Skin of body (tissue), 2 donors: ENCODE measurements around the gene SH2D7. TPM values are rescaled to one million over a fixed set of nuclear protein-coding genes. Genes with fewer than 3 reads are reported as not detected.

Source experiments
- DNase-seq: peaks from one replicate; lab custom pipeline; 2025; lab: John Stamatoyannopoulos, UW
- total RNA-seq: library from RNA; depleted of rRNA; stranded (reverse); fragments of >200 nt; gene quantifications from one replicate; pipeline ENCODE4 v1.2.3, GENCODE V29; 2014

The SH2D7 gene
- total RNA-seq, 1 donor from 2014 or later, result not detected

DNA sequence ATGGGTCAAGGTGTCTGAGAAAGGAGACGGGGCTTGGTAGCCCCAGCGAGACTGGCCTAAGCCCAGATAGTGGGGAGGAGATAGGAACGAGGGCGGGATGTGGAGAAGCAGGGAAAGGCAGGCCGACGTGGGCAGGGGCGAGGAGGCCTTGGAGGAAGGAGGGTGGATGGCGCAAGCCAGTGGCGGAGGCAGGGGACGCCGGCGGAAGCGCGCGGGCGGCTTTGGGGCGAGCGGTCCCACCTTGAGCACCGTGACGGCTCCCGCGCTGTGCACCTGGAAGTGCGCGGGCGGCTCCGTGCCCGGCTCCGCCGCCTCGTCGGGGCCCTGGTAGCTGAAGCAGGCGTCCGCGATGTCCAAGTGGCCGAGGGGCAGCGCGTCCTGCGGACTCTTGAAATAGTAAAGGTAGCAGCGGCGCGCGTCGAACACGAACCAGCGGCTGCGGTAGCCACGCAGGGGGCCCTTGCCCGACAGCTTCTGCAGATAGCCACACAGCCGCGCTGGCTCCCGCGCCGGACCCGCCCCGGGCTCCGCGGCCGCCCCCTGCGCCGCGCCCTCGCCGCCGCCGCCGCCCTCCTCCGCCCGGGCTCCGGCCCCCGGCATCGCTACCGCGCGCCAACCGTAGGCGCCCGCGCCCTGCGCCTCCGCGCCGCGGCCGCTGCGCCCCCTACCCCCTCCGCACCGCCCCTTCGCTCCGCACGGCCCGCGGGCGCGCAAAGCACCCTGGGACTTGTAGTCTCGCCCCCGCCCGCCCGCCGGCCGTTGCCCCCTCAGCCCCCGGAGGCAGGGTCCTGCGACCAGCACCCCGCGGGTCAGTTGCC is 15.1 kb upstream of the SH2D7 start, which contains the start of gene TBC1D2B:
Gene TBC1D2B (minus strand): TSS at position 659 of the 818 bp plus-strand sequence. CDS start 59 bp downstream, at position 600.
- peak; percentile 36 for DNase-seq

DNA sequence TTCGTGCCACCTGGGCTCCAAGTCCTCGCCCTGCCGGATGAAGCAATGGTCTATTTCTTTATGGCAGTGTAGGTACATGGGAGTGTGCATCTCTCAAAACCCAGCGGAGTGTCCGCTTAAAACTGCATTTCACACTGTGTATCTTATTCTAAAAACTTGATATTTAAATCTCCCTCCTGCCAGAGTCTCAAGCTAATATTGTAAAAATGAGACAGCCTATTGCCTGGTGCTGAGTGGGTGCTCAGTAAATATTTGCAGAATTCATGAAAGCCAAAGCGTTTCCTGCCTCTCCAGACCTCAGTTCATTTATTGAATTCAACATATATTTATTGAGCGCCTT is 14.5 kb upstream of the SH2D7 start:
- no peak for DNase-seq

DNA sequence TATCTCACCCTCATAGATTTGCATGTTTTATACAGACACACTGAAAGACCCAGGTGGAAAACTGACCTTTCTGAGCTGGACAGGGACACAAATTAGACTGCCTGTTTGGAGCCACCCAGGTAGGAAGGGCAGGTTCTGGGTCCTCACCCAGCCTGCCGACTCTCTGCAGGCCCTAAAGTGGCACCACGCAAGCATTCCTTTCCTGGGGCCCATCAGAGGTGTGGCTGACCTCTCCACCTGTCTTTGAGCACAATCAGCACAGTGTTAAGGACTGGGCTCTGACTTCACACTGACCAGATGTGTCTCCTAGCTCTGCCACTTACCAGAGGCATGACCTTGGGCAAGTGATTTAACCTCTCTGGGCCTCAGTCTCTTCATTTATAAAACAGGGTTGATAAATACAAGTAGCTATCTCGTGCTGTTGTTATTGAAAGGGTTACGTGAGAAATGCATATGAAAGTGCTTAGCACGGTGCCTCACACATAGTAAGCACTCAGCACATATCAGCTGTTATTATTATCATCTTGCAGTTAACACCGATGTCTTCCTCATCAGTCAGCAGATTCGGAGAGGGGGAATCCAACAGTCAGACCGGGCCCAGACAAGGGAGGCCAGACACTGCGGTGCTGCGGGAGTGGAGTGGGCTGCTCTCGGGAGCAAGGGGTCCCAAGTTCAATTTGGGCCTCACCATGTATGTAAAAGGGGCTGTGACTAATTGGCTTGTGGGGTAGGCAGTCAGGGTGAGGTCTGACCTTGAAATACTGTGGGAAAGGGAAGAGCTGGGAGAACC is 12.9 kb upstream of the SH2D7 start:
- no peak for DNase-seq

DNA sequence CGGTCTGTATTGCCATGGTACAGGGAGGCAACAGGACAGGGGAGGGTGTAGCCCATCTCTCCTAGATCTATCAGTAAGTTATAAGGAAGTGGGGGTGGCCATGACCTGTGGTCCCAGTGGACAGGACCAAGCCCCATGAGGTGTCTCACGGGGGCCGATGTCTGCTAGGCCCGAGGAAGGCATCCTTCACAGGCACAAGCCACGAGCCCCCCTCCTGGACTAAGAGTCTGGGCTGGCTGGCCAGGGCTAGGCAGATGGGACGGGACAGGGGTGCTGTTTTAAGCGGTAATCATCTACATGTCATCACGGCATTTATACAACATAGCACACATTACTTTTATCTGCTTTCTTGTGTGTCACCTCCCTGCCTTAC is 12.3 kb upstream of the SH2D7 start:
- DNase-seq, result no peak

DNA sequence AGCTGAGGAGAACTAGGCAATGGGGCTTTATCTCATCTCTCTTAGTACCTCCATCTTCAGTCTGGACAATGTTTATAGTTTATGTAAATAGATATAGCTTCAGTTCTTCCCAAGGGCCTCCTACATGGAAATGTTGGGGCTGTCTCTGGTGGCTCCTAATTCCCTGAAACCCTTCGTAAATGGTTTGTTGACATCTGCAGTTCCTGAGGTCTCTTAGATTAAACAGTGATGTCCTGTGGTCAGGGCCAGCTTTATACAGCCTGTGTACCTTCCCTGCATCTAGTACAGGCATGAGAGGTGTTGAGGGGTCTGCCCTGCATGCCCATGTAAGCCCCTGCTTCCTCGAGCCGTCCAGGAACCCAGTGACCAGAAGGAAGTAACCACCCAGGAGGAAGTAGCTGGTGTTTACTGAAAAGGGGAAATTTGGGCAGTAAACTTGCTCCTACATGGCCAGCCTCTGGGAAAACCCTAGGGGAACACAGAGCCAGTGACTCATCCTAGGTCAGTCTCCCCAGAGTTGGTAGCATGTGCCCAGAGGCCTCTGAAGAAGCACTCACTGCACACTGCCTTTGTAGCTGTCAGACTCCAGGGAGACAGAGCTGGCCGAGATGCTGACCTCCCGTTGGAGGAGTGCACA is 10.1 kb upstream of the SH2D7 start:
- DNase-seq, result no peak

DNA sequence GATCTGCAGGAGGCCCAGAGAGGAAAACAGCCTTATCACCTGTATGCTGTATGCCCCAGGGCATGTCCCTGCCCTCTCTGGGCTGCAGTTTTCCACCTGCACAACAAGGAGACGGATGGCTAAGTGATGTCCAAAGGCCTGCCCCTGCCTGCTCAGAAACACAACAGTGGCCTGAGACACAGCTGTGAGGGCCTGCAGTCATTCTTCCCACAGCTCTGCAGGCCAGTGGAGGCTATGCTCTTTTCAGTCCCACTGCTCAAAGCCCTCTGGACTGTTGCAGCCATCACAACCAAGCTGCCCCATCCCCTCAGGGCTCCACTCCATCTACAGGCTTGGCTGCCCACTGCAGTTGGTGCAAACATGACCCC is 9.6 kb upstream of the SH2D7 start:
- DNase-seq, result no peak

DNA sequence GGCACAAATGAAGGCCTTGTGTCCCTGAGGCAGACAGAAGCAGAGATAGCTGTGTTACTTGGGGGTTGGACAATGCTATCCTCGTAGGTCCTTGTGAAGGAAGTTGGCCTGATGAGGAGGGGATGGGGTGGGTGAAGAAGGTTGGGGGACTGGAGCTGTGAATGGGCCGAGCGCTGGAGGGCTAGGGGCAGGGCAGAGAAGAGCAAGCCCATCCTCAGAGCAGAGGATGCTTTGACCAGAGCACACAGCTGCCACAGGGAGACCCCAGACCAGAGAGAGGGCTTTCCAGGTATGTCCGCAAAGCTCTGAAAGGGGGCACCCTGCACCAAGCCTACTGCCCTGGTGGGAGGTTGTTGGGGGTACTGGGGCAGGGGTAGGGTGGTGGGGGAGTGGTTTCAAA is 9.2 kb upstream of the SH2D7 start:
- DNase-seq, result no peak

DNA sequence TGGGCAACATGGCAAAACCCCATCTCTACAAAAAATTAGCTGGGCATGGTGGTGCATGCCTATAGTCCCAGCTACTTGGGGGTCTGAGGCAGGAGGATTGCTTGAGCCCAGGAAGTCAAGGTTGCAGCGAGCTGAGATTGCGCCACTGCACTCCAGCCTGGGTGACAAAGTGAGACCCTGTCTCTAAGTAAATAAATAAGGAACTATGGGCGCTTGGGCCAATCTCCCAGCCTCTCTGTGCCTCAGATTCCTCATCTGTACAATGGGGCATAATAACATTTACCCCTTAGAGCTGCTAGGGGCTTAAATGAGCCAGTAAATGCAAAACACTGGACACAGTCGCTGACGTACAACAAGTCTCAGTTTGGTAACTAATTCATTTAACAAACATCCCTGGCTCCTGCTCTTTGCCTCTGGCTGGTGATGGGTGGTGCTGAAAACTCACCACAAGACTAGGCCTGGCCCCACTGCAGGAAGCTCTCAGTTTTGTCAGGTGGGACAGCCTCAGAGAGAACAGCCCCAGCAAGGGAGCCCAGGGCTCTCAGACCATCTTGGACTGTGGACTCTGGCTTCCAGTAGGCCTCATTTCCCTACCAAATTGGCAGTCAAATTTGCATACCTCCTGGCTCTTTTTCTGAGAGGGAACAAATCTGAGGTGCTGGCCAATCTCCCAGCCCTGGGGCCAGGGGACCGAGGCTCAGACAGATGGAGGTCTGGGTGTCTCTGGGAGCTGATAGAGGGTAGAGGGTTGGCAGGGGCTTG is 8.5 kb upstream of the SH2D7 start:
- DNase-seq, result no peak

DNA sequence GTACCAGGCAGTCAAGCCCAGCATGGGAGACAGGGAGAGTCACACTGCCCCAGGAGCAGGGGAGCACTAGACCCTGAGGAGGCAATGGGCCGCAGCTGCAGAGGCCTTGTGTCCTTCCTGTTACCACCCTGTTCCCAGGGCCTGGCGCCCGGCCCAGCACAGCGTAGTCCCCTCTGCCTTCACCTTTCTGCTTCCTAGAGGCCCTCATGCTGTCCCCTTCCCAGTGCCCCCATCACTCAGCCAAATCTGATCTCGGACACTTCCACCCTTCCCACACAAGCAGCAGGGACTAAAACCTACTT is 8.0 kb upstream of the SH2D7 start:
- DNase-seq, result no peak

DNA sequence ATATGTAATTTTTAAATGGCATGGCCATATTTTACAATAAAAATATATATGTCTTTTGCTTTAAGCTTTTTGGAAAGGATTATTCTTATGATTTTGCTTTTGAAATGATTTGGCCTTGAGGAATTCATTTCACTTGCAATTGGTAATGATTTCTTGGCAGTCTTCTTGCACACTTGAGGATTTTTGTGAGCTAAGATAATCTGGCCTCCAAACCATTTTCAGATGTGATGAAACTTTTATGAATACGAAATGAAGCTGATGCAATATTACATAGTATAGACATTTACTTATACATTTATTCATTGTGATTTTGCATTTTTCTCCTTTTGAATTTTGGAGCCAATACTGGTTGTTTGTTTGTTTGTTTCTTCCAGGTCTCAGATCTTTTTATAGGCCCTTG is 6.4 kb upstream of the SH2D7 start:
- DNase-seq, result peak; percentile 94

DNA sequence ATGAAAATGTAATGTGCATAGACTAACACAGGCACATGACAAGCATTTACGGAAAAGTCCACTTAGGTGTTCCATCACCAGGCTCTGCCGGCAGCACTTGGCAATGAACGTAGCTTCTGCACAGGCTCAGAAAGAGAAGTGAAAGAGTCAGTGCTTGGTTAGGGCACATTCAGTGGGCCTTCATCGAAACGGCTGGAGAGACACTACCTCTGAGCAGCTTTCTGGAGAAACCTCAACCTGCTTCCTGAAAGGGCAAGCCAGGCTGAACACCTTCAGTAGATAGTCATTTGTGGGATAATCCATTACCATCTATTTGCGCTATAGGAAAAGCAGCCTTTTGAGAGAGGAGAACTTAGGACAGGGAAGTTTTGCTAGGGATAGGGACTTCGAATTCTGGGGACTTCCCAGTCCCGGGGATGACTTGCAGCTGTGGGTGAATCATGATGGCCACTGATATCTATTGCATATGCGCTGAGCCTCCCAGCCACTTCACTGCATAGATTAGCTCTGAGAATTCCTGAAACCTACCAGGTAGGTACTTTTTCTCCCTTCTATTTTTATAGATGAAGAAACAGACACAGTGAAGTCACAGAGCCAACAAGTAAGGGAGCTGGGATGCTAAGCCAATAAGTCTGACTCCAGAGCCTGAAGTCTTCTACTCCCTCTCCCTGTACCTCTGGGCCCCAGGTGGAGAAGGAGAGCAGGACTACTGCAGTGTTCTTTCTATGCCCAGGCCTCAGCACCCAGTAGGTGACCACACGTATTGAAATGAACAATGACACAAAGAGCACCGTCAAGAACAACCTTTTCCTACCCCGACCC is 4.2 kb upstream of the SH2D7 start:
- no peak for DNase-seq

DNA sequence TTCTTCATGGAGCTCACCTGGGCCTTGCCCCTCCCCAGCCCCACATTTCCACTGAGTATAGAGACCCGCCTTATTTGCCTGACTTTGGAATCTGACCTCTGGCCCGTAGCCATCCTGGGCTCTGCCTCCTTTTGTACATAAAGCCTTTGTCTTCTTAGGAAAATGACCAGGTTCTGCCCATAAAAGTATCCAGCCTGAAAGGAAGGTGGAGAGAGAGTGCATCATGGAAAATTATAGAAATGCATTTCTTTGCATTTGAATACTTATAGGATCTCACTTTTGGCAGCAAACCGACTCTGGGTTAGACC is 3.6 kb upstream of the SH2D7 start:
- DNase-seq, result no peak

DNA sequence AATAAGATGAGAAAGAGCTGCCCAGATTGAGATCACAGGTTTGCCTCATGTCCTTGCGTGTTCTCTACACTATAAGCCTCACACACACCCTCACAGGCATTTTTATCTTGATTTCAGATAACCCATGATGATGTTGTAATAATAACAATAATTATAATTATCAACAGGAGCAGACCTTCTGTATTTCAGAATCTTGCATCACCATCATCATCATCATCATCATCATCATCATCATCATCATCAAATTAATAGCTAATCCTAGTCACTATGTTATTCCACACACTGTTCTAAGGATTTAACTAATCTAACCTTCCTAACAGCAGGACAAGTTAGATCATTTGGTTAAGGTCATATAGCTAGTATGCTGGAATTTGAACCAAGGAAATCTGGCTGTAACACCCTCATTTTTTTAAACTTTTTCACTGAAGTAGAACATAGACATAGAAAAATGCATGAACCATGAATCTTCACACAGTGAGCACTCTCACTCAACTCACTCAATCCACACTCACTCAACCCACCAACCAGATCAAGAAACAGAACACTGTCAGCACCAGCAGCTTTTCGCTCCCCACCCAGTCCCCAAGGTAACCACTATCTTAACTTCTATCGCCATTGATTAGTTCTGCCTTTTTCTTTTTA is 1.8 kb upstream of the SH2D7 start:
- DNase-seq, result no peak

DNA sequence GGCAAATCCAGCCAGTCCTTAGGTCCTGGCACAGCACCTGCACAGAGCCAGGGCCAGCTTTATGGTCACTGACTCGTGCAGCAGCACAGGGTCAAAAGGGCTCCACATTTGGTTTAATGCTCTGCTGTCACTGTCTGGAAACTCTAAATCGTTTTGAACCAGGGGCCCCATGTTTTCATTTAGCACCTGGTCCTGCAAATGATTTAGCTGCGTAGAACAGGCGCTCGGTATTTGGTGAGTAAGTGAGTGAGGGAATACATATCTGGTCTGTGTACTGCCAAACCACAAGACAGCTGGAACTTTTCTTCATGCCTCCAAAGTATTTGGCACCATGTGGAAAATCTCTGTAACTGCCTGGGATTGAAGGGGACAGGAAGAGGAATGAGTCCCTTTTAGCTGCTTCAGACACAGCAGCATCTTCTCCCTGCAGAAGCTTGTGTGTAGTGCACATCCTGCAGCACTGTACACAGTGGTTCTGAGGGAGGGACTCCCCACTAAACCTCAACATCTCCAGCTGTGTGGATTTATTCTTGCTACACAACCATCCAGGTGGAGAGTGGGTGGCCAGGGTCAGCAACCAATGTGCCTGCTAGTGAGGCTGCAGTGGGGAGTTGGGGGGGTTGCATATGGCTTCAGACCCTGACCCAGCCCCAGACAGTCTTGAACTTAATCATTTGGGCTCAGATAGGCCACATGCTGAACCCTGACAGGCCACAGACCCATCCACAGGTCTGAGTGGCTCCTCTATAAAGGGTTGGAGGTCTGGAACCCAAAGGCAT is 1.1 kb downstream of the SH2D7 start:
- peak; percentile 94 for DNase-seq

DNA sequence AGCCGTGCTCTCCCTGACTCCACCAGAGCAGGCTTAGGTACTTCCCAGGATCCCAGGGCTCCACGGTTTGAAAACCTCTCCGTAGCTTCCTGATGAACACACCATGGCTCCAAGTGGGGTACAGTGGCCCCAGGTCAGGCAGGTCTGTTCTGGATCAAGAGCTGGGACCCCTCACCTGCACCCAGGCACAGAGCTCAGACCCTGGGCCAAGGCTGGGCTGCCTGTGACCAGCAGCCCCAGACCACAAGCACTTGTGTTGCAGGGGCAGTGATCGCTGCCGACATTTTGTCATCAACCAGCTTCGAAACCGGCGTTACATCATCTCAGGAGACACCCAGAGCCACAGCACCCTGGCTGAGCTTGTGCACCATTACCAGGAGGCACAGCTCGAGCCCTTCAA is 5.3 kb downstream of the SH2D7 start:
- no peak for DNase-seq

DNA sequence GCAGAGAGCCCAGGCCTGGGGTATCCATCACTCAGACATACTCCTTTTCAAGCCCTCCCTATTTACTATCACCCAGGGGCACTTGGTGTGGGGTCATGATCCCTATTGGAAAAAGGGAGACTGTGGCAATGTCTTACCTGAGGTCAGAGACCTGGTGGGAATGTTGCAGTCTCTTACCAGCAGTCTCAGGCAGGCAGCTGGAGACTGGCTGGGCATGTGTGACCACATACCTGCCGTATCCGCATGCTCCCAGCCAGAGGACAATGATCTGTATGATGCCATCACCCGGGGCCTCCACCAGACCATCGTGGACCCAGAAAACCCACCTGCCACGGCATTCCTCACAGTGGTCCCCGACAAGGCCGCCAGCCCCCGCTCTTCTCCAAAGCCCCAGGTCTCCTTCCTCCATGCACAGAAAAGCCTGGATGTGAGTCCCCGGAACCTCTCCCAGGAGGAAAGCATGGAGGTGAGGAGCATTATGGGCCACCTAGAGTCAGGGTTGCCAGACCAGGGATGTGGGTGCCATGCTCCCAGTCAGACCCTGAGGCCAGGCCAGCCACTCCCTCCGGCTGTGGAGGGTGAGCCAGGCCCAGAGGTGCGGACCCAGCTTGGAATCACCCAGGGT is 5.9 kb downstream of the SH2D7 start:
- DNase-seq, result no peak

DNA sequence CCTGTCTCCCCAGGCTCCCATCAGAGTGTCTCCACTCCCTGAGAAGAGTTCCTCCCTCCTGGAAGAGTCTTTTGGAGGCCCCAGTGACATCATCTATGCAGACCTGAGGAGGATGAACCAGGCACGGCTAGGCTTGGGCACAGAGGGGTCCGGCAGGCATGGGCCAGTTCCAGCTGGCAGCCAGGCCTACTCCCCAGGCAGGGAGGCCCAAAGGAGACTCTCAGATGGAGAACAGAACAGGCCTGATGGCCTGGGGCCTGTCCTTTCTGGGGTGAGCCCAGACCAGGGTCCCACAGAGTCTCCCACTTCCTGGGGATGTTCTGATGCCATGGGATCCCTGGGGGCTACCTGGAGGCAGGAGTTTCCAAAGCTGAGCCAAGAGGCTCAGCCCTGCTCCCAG is 8.5 kb downstream of the SH2D7 start:
- DNase-seq, result no peak

DNA sequence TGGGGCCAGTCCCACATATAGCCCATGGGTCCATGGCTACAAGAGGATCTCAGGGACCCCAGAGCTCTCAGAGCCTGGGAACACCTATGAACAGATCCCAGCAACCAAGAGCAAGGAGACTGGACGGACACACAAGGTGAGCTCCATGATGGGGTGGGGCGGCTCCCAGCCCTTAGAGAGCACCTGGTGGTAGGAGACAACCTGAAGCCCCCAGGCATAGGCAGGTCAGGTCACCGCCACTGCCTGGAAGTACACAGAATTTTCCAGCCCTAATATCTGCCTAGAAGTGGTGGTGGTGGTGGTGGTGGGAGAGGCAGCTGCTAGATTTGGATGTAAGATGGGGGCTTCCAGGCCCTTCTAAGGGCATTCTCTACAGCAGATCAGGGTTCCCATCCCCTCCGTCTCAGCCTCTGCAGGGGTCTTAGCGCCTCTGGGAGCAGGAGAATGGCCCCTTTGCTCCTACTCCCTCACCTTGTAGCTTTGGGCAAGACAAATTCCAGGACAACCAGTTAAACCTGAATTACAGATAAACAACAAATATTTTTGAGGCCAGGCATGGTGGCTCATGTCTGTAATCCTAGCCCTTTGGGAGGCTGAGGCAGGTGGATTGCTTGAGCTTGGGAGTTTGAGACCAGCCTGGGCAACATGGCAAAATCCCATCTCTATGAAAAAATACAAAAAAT is 9.2 kb downstream of the SH2D7 start:
- no peak for DNase-seq

DNA sequence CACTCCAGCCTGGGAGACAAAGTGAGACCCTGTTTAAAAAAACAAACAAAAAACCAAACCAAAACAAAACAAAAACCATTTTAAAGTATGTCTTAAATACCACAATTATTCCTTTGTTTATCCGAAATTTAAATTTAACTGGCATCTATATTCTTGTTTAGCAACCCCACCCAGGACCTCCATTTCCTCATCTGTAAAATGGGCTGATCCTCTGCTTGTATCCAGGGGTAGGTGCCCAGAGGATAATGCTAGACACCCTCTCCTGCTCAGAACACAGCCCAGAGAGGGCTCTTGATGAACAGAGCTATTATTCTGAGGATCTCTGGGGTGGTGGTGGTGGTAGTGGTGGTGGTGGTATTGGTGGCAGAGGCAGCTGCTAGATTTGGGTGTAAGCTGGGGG is 9.8 kb downstream of the SH2D7 start:
- DNase-seq, result no peak
